Lung (tissue), 12 donors: Measurements from ENCODE around the gene CTDNEP1. TPM values are rescaled to one million over a fixed set of nuclear protein-coding genes. Genes with fewer than 3 reads are reported as not detected.

Experiments
- ATAC-seq: fragments of 200-7000 bp; cut with Tn5 transposase; one replicate; pipeline ENCODE4 v1.9.1; 2020; ENCODE audit warnings: moderate number of reproducible peaks; ENCODE audit not compliant: insufficient read depth, low FRiP score
- DNase-seq, 3 donors: peaks; one replicate each; pipeline ENCODE4 v3.0.0-alpha.2; 2013 to 2017
- H3K27ac ChIP-seq, 2 donors: one replicate each; pipeline ENCODE4 v1.5.1; 2013; ENCODE audit warnings: mild to moderate bottlenecking in 2 of 2, moderate library complexity in 2 of 2, control low read depth in 1 of 2, inconsistent platforms in 1 of 2, low read depth in 1 of 2, low read length in 1 of 2
- H3K27me3 ChIP-seq, 3 donors: one replicate each; pipeline ENCODE4 v1.5.1; 2013; ENCODE audit warnings: low read length in 2 of 3; ENCODE audit not compliant: control insufficient read depth in 3 of 3, insufficient read depth in 3 of 3
- H3K36me3 ChIP-seq, 4 donors: one replicate each; pipeline ENCODE4 v1.5.1; 2013; ENCODE audit warnings: low read length in 4 of 4, mild to moderate bottlenecking in 1 of 4, moderate library complexity in 1 of 4; ENCODE audit not compliant: control insufficient read depth in 4 of 4, insufficient read depth in 4 of 4
- H3K4me1 ChIP-seq, 5 donors: one replicate each; pipeline ENCODE4 v1.5.1; 2013; ENCODE audit warnings: low read length in 5 of 5, mild to moderate bottlenecking in 2 of 5, moderate library complexity in 1 of 5; ENCODE audit not compliant: control insufficient read depth in 5 of 5, insufficient read depth in 5 of 5
- H3K4me3 ChIP-seq: one replicate; pipeline ENCODE4 v1.5.1; 2013; ENCODE audit warnings: mild to moderate bottlenecking, control low read depth, moderate library complexity
- H3K9ac ChIP-seq, 2 donors: one replicate each; pipeline ENCODE4 v1.5.1; 2013; ENCODE audit warnings: low read length in 2 of 2, control low read depth in 1 of 2; ENCODE audit not compliant: insufficient read depth in 1 of 2
- H3K9me3 ChIP-seq, 4 donors: one replicate each; pipeline ENCODE4 v1.5.1; 2013; ENCODE audit warnings: low read length in 3 of 4, mild to moderate bottlenecking in 1 of 4, moderate library complexity in 1 of 4; ENCODE audit not compliant: control insufficient read depth in 4 of 4, insufficient read depth in 3 of 4
- WGBS, 2 donors: extraction: QIAGEN DNeasy Blood & Tissue Kit; methylation state at CpG; one replicate each; pipeline ENCODE4 v1.1.7; 2013; 5-methylcytosine and 5-hydroxymethylcytosine counted together
- polyA plus RNA-seq, 2 donors: library from polyadenylated mRNA; stranded (reverse); fragments of 200-250 nt; gene quantifications; one replicate each; pipeline ENCODE4 v1.2.1, GENCODE V29; 2013
- total RNA-seq, 2 donors: library from RNA; depleted of rRNA in 1 of 2; stranded (reverse); fragments of >200 nt in 1 of 2; gene quantifications; one replicate each; pipeline ENCODE4 v1.2.1, GENCODE V29; 2014 to 2021
- TF ChIP-seq, protein P1 (sequence below): IDR thresholded peaks from 2 replicates; pipeline ENCODE4 v1.5.1; 2012; ENCODE audit warnings: mild to moderate bottlenecking; ENCODE audit errors: control extremely low read depth, extremely low read depth
- donor health status: control.
- donor health status: control.
- donor health status: Bipolar disorder and iron deficiency.
- donor health status: healthy.
- donor health status: DM: yes; HTN: yes; CAD: no.

CTDNEP1 gene
- total and polyA plus RNA-seq, 4 donors = 72.5 to 126 (median 90.3) TPM

DNA sequence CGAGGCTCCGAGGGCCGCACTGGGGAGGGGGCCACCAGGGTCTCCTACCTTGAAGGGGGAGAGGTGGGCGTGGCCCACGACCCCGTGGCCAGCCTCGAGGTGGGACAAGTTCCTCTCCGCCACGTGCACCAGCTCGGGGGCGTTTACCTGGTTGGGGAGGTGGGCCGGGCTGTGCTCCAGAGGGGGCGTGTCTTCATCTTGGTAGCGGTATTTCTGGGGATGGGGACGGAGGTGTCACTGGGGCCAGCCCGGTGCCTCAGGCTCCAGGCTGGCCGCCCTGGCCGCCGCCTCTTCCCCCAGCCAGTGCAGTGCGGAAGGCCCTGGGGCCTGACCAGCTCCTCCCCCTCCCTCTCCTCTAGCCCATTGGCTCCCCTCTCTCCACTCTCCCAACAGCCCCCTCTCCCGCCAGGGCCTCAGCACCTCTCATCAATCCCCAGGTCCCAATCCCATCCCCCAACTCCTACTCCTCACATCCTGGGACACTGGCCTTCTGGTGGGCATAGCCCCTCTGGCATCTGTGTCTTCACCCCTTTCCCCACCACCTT is 43.4 kb downstream of the CTDNEP1 start:
- Histone ChIP-seq H3K27ac (no peak overlapping the region), H3K4me1 (peaks cover 0 to 25% (median 6%) of the 10 kb centered on the region in 5 donors), H3K9me3 (no peaks in the 10 kb centered on the region), H3K36me3 (peaks cover 0 to 3% (median 2%) of the 10 kb centered on the region in 4 donors), H3K9ac (no peak overlapping the region), H3K4me3 (no peak overlapping the region), H3K27me3 (no peaks in the 10 kb centered on the region)
- DNase-seq (no peak), ATAC-seq (no peak)
- TF ChIP-seq, protein P1, sequence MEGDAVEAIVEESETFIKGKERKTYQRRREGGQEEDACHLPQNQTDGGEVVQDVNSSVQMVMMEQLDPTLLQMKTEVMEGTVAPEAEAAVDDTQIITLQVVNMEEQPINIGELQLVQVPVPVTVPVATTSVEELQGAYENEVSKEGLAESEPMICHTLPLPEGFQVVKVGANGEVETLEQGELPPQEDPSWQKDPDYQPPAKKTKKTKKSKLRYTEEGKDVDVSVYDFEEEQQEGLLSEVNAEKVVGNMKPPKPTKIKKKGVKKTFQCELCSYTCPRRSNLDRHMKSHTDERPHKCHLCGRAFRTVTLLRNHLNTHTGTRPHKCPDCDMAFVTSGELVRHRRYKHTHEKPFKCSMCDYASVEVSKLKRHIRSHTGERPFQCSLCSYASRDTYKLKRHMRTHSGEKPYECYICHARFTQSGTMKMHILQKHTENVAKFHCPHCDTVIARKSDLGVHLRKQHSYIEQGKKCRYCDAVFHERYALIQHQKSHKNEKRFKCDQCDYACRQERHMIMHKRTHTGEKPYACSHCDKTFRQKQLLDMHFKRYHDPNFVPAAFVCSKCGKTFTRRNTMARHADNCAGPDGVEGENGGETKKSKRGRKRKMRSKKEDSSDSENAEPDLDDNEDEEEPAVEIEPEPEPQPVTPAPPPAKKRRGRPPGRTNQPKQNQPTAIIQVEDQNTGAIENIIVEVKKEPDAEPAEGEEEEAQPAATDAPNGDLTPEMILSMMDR = no peak
- WGBS, 2 donors = 73 to 81% methylated on average over 21 of the region's 21 CpGs

DNA sequence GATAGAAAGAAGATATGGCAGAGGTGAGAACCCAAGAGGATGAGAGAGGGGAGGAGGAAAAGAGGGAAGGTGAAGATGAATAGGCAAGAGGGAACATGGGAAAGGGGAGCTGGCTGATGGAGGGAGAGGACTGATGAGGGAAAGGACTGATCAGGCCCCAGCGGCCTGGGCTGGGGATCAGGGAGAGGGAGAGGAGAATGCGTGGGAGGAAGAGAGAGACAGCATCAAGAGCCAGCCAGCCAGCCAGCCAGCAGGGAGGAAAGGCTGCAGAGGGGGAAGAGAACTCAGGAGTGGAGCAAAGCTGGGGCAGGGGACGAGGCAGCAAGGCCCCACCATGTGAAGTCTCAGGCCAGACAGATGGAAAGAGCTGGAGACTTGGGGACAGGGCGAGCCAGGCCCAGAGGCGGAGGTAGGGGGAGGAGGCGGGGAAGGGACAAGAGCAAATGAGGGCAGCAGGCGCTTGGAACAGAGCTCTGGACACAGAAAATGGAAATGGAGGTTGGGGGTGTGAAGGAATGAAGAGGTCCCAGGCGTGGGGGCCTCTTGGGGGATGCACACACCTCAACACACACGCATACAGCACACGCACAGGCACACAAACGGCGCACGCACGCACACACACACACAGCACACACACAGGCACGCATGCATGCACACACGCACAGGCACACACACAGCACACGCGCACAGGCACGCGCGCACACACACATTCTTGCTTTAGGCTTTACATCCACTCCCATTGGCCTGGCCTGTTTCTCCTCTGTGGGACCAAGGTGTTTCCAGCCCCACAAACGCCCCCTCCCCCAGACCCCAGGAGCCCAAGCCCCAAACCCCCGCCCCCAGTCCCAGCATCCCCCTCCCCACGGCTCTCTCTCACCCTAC is 44.2 kb downstream of the CTDNEP1 start:
- H3K4me1 ChIP-seq = peaks cover 0 to 24% (median 6%) of the 10 kb centered on the region in 5 donors
- WGBS, 2 donors = 91 to 93% methylated on average over 24 of the region's 24 CpGs
- peaks cover 0 to 10% (median 6%) of the 10 kb centered on the region in 4 donors for H3K36me3 ChIP-seq
- TF ChIP-seq, protein P1 = no peak
- no peak overlapping the region for H3K4me3 ChIP-seq
- H3K27me3 ChIP-seq = no peaks in the 10 kb centered on the region
- H3K9ac ChIP-seq = no peak overlapping the region
- no peak for DNase-seq
- ATAC-seq = no peak
- H3K27ac ChIP-seq = no peak overlapping the region
- H3K9me3 ChIP-seq = no peaks in the 10 kb centered on the region

DNA sequence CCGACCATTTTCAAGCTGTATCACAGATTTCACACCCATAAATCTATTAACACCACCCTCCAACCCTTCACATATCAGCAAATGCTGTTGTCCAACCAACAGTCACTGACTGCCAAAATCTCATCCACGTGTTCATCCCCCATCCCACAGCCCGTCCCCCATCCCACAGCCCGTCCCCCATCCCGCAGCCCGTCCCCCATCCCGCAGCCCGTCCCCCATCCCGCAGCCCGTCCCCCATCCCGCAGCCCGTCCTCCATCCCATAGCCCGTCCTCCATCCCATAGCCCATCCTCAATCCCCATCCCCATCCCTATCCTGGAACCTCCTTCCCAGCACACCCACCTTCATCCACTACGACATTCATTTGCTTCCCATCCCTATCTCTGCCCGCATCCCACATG is 46.0 kb downstream of the CTDNEP1 start:
- H3K4me3 ChIP-seq = no peak overlapping the region
- ATAC-seq (no peak), DNase-seq (no peak)
- H3K9me3 ChIP-seq = no peaks in the 10 kb centered on the region
- H3K4me1 ChIP-seq = peaks cover 0 to 17% (median 6%) of the 10 kb centered on the region in 5 donors
- TF ChIP-seq, protein P1 = no peak
- no peak overlapping the region for H3K9ac ChIP-seq
- WGBS, 2 donors = 57 to 70% methylated on average over 10 to 15 of the region's 15 CpGs
- peaks cover 0 to 12% (median 6%) of the 10 kb centered on the region in 4 donors for H3K36me3 ChIP-seq
- no peaks in the 10 kb centered on the region for H3K27me3 ChIP-seq
- H3K27ac ChIP-seq = no peak overlapping the region
